GF-D8 (cell line): ENCODE measurements around the gene GMPPA.

Experiments used
- DNase-seq: peaks from one replicate; lab custom pipeline; 2025; lab: John Stamatoyannopoulos, UW

GMPPA gene

GRCh38 chr2:219522111-219523030 is 23.7 kb downstream of the GMPPA start:
- DNase-seq: no peak

- no peak for DNase-seq
Measured at GRCh38 chr2:219523031-219523671, 24.5 kb downstream of the GMPPA start.

- no peak for DNase-seq
Measured at GRCh38 chr2:219524817-219525216, 26.1 kb downstream of the GMPPA start.

DNA sequence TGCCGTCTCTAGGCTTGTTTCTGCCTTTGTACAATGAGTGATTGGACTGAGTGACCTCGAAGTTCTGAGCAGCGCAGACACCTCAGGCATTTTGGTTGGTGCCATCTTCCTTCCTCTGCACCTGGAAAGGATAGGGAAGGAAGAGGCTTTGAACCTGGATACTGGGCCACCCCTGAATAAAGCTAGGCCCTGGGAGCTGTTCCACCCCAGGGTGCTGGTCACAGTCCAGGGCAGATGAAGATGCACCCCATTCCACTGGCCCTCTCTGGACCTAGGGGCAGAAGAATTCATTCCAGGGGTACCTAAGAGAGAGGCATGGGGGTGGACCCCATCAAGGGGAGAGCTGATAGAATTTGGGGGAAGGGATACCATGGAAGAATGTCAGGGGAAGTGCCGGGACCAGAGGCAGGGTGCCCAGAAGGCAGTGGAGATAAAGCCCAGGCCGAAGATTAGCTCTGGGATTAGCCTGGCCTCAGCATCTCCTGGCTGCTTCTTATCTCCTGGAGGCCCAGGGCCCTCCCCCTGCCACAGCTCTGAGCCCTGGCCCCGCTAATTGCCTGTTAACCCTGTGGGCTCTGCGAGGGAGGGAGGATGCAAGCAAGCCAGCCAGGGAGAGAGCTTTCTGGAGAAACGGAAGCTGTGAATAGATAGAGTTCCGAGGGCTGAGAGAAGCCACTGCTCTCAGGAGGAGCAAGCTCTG is 27.0 kb downstream of the GMPPA start:
- DNase-seq: no peak

- DNase-seq: no peak
Measured at GRCh38 chr2:219526320-219527075, 27.8 kb downstream of the GMPPA start.

- DNase-seq: no peak
Measured at GRCh38 chr2:219527076-219527394, 28.3 kb downstream of the GMPPA start.

- no peak for DNase-seq
Measured at GRCh38 chr2:219527472-219527871, 28.8 kb downstream of the GMPPA start.

DNA sequence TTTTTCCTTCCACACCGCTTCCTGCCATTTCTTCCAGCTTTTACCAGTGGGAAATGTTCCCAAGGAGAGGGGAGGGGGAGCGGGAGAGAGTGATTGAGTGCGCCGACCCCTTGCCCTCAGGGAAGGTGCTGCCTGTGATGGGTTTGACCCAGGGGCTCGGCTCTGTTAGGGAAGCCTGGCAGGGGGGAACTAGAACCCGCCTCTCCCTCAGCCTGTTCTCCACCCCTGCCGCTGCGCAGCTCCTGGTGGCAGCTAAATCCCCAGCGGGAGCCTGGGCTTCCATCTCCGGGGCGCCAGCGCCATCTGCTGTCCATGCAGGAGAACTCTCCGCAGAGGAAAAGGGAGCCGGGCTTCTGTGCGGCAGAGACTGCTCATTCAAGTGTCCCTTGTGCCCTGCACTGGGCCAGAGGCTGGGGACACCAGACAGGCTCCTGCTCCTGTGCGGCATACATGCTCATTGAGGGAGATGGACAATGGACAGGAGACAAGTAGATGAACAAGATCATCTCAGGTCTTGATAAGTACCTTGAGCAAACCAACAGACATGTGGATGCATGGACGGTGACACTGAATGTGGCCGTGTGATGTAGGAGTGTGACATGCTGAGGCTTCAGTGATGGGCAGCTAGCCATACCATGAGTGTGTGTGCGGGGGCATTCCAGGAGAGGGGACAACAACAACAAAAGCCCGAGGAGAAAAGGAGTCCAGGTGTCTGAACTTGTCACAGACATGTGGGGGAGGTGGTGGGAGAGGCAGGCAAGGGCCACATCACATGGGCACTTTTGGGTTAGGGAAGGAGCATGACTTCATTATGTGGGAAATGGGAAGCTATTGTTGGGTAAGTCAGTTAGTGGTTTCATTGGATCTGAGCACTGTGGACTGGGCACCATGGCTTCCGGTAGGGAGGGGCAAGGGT is 31.6 kb downstream of the GMPPA start:
- peak; percentile 19 for DNase-seq

GRCh38 chr2:219531639-219532377 is 33.1 kb downstream of the GMPPA start:
- DNase-seq: no peak

- no peak for DNase-seq
Measured at GRCh38 chr2:219532378-219532649, 33.6 kb downstream of the GMPPA start.

- no peak for DNase-seq
Measured at GRCh38 chr2:219533930-219534661, 35.4 kb downstream of the GMPPA start.

DNA sequence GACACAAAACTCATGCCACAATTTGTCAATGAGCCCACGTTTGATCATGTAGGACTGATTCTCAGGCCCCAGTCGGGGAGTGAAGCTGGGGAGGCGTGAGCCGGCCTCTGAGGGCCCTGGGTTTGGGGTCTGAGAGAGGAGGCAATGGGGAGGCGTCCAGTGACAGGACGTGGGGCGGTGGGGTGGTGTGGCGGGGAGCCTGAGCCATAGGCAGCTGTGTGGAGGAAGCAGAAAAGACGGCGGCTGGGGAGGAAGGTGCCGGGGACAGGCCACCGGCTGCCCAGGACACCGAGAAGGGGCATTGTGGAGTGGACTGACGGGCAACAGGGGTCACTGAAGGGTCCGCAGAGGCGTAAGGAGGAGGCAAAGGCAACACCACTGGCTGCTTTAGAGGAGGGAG is 37.7 kb downstream of the GMPPA start:
- DNase-seq: no peak

GRCh38 chr2:219536967-219537366 is 38.3 kb downstream of the GMPPA start:
- DNase-seq: no peak

- no peak for DNase-seq
Measured at GRCh38 chr2:219537657-219538488, 39.2 kb downstream of the GMPPA start.

GRCh38 chr2:219538504-219538951 is 39.8 kb downstream of the GMPPA start:
- no peak for DNase-seq

DNA sequence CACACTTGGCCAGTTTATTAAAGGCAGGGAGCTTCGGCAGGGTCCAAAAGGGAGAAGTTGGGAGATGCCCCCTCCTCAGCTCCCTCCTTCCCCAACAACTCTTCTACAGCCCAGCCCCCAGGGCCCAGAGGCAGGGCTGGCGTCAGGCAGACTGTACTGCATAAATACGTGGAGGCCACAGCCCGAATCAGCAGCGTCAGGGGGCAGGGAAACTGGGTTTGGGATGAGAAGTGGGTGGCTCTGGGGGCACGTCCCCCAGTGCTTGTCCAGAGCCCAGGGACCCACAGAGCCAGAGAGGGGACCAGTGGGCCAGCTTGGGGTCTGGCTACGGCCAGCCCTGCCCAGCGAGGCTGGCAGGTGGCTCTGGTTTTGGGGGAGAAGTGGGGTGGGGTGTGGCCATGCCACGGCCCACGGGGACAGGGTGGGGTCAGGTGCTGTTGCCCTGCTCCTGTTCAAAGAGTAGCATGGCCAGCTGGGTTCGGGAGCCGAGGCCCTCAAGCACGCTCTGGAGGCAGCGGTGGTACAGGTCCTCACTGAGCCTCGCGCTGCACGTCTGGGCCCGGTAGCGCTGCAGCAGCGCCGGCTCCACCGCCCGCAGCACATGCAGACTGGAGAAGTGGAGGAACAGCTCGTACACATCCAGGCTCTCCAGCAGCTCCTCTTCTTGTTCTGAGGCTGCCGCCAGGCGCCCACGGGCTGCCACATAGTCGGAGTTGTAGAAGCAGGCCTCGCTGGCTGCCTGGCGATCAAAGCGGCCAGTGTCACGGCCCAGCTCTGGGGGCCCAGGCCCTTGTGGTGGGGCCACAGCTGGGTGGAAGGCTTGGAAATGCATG is 40.5 kb downstream of the GMPPA start:
- no peak for DNase-seq

DNA sequence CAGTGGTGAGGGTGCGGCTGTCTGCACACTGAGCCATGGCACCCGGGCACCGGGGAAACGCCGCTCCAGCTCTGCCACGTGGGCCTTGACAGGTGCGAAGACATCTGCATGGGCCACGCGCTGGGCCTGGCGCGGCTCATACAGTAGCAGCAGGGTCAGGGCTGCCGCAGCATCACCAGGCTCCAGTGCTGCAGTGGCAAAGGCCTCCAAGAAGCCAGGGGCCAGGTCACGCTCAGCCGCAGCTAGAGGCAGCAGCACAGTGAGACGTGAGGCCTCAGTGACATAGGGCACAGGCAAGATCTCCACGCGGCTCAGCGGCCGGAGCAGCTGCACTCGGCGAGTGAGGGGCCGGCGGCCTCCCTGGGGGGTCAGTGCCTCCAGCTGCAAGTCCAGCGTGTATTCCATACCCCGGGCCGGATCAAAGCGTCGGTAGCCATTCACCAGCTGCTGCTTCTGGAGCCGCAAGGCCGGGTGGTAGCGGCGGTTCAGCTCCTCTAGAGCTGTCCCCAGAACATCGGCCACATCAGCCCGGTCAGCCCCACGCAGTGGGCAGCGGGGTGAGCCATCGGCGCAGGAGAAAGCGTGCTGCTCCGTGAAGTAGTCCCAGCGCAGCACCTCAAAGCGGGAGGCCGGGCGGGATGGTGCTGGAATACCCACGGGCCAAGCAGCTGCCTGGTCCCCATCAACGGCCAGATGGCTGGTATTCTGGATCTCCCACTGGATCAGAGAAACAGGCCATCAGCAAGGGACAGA is 41.4 kb downstream of the GMPPA start:
- DNase-seq: no peak
